ENCODE results near the gene CSRP3.
"Not testable (repeated sequence)": the region's sequence is repeated elsewhere in the genome, so short reads cannot be mapped to it uniquely, and the experiment has no call there.

Gene CSRP3

DNA sequence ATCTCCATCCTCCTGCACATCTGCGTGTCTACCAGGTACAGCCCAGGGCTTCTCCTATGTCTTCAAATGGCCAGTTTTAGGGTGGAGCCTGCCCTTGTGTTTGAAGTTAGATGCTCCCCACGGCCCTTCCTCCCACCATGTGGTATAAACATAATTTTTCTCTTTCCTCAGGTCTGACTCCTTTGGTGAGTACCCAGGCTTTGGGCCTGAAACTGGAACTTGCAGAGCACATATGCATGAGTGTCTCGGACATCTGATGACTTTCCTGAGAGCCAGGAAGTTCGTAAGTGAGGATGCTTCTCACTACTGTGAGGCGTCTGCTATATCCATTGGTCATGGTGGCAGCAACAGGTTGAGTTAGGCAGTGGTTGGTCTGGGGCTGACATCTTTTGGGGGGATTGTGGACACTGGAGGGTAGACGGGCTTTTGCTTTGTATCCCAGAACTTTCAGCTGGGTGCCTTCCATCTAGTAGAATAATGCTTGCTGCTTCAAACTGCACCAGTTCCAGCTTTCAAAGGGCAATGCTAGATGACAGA, 16.2 kb downstream of the CSRP3 start:
- no peak for DNase-seq (ENCODE audit: low read depth)

DNA sequence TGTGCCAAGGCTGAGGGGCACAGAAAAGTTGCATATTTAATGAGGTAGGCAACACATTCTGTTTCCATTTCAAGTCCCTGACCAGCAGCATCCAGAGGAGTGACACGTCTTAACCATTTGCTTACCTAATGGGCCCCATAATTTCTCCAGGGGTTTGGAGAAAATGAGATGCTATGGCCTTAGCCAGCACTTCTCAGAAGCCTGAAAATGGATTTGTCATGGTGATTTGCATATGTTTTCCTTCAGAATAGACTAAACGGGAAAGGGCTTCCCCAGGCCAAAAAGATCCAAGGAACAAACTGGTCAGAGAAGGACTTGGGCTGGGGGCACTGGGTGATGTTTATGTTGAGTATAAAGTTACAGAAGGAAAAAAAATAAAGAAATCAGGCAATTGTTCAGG, 16.7 kb downstream of the CSRP3 start:
- DNase-seq (ENCODE audit: low read depth) = no peak

DNA sequence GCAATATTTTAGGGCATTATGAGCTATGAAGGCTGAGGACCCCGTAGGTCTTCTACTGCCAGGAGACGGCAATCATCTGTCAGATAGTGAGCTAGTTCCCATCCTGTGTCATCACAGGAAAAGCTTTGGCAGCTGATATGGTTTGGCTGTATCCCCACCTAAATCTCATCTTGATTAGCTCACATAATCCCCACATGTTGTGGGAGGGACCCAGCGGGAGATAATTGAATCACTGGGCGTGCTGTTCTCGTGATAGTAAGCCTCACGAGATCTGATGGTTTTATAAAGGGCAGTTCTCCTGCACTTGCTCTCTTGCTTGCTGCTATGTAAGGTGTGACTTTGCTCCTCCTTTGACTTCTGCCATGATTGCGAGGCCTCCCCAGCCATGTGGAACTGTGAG, 18.1 kb downstream of the CSRP3 start:
- DNase-seq (ENCODE audit: low read depth) = no peak

DNA sequence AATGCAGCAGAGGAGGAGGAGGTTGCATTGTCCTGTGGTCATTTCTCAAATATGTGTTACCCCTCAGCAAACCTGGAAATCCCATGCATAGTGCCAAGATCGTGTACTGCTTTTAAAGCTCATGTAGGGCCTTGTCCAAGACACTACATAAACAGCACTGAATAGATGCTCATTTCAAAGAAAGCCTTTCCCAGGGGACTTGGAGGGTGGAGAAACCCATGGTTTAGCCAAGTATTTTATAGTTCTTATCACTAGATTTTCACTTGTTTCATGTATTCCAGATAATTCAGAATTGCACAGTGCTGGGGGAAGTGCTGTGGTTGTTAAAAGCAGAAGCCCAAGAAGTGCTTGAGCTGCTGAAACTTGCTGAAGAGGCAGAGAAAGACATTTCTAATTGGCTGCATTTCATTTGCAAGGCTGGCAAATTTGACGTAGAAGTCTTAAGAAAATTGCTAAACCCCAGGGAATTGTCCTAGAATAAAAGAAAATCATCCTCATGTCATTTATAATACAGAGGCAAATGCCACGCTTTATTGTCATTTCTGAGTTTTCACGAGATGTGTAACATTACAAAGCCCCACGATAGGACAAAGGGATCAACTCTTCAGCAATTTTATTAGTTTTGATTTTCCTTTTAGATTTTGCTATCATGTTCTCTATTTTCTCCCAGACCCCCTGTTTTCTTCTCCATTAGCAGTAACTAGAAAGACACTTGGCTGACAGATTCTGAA, 20.1 kb downstream of the CSRP3 start:
- no peak for DNase-seq (ENCODE audit: low read depth)

DNA sequence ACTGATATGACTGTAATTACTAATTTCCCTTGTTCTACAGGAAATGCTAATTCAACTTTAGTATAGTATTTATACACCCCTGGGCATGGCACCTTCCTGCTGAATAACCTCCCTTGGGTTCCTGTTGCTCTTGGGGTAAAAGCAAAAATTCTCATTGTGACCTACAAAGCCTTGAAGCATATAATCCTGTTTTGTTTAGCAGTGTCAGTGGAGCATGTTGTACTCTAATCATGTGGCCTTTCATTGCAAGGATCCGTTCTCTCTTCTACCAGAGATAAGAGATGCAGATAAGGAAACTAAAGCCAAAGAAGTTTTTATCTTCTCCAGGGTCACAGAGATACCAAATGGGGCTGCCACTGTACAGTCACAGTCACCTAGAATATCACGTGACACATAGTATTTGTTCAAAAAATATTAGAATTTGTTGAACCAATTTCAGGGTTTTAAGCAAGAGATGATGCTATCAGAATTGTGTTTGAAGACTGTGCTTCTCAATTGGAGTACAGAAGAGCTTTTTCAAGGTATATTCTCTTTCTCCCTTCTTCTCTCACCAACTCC, 25.1 kb downstream of the CSRP3 start:
- DNase-seq (ENCODE audit: low read depth) = no peak

DNA sequence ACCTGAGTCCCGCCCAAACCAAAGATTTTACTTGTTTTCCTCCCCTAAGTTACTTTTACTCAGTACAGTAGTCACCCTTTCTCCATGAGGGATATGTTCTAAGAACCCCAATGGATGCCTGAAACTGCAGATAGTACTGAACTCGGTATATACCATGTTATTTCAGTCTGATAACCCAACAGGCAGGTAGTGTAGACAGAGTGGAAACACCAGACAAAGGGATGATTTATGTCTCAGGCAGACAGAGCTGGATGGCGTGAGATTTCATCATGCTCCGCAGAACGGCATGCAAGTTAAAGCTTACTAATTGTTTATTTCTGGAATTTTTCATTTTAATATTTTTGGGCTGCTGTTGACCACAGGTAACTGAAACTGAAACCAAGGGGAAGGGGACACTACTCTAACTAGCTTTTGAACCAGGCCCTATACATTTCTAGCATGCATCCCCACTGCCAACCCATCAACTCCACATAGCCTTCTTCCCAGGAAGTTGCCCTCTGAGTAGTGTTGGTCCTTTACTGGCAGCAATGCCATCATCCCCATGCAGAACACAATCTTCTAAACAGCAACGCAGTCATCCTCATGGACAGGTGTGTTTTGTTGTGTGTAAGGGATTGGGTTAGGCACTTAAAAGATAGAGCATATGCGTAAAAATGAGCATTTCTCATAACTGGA, 27.7 kb downstream of the CSRP3 start:
- no peak for DNase-seq (ENCODE audit: low read depth)

DNA sequence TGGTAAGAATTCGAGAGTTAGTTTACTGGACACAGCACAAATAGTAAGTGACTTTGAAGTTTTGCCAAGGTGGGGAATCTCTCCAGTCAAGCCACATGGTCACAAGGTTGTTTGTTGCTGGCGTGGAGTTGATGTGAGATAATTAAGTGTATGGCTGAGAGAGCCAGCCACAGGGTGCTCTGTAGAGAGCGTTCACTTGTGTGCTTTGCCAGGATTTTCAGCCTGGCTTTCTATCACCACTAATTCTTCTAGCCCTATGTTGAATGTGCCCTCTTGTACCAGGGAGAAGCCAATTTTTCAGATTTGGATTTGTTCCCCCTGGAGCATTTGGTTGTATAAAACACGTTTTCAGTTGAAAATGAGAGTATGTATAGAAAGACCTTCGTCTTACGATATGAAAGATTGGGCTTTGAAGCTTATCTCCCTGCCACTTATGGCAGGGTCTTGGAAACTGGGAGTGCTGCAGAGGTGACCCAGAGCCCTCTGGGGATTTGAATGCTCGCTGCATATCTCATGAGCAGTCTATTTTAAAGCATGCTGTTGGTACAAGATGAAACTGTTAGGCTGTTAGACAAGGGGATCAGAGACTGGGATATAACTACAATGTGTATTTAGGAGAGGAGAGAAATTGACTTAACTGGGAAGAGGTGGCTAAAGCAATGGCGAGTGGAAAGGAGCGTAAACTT, 28.6 kb downstream of the CSRP3 start:
- no peak for DNase-seq (ENCODE audit: low read depth)

DNA sequence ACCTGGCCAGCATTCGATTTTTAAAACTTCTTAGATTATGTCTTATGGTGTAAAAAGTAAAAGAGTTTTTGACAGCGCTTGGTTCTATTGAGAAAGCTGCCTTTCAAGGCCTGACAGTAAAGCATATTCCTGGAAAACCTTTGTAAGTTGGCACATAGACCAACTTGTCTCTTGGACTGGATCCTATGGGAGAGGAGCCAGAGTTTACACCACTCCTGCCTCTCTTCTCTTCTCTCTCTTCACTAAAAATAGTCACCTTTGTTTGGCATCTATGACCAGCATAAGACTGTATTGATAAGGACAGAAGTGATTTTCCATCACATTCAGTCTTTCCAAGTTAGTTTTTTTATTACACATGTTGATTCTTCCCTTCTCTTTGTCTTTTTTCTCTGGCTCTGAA, 33.7 kb downstream of the CSRP3 start:
- DNase-seq (ENCODE audit: low read depth) = no peak

DNA sequence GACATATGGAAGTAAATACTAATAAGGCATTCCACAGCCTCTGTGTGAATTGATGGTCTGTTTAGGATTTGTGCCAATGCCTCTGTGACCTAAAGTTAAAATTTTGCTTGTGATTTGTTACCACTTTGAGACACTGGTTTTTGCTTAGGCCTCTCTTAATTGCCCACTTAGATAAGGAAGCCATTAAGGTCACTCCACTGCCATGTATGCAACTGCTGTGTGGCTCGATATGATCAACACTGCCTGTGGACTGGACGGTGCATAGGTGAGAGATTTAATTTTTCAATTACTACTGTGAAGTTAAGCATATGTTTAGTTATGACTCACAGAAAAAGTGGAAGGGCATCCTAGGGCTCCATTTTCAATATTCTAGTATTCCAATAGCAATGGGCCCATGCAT, 36.9 kb downstream of the CSRP3 start:
- DNase-seq (ENCODE audit: low read depth) = no peak

DNA sequence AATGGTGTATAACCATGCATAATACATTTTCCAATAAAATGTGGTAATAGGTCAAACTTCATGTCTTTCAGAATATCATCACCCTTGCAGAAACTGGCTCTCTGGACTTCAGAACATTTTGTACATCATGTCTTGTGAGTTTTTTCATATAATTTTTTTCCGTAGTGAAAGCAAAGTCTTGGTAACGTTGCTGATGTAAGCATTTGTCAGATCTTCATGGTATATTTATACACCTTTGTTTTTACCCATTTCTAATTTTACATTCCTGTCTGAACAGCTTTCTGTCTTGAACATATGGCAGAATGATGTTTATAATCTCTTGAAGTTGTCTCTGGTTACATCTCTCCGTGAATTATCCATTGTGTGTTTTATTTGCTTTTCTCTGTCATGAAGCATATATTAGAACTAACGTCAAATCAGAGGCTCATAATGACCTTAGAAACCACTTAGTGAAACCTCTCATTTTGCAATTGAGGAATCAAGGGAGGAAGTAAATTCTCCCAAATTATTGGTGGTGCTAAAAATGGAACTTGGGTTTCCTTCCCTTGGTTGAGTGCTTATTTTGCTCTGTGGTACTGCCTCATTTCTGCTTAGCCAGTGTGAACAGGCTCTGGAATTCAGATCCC, 37.4 kb downstream of the CSRP3 start:
- DNase-seq (ENCODE audit: low read depth) = no peak

DNA sequence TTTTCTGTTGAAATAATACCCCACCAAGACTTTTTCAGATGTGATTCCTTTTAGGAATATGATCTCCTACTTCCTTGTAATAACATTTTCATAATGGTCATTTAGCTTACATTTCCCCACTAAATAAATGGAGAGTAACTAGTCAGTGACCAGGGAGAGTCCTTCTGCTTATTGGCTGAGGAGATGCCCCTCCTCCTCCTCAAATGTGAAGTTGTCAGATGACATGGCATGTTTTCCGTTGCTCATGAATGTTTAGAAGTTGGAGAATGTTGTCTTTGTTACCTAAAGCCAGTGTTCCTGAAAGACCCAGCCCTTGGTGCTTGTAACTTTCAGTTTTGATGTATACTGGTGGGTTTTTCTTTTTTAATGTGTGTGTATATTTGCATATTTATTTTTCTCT, 38.2 kb downstream of the CSRP3 start:
- DNase-seq (ENCODE audit: low read depth) = no peak

DNA sequence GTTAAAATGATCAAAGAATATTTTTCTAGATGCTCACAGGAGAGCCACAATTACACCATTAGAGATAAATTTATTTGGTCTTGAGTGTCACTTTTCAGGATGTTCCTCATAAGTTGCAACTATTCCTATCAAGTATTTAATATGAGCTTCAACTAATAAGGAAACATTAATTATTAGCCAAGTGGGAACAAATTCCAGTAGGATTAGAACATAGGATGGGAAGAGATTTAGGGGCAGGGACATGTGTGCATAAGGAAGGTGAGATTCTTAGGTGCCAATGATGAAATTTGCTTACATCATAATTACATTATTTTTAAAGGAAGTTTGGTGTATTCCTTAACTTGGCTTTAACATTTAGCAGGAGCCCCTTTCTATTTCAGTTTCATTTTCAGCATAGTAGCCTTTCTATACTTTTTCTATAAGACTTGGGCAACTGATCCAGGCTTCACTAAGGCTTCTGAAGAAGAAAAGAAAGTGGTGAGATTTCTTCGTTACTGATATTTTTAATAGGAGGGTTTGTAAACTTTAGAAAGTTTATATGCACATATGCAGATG, 38.8 kb downstream of the CSRP3 start:
- DNase-seq (ENCODE audit: low read depth) = no peak

DNA sequence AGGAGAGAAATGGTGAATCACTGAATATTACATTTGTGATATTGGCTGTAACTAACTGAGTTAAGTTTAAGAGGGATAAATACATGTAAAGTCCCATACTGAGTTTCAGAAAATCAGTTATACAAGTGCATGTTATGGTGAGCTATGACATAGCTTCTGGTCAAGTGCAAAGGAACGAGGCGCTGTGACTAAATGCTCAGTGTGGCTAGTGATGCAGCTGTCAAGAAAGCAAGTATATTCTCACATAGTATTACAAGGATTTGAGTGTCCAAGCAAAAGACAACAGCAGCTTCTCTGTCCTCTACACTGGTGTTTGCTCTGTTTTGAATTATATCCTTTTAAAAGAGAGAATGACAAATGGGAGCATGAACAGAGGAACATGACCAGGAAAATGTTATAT, 40.1 kb downstream of the CSRP3 start:
- no peak for DNase-seq (ENCODE audit: low read depth)

DNA sequence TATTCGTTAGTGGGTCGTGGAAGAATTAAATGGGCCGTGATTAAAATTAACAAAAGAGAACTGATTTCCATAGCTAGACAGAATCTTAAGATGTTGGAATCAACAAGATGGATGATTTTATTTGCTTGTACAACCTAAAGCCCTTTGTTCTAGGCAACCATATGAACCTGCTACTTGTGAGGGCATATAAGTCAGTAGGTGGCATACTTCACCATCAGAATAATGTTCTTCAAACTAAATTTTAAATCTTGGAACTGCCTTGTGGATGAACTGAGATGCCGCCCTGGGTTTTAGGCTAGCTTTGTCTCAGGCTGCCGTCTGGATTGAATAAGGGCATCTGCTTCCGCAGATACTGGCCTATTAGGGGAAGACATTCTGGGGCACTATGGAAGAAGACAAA, 40.9 kb downstream of the CSRP3 start:
- DNase-seq (ENCODE audit: low read depth) = no peak

DNA sequence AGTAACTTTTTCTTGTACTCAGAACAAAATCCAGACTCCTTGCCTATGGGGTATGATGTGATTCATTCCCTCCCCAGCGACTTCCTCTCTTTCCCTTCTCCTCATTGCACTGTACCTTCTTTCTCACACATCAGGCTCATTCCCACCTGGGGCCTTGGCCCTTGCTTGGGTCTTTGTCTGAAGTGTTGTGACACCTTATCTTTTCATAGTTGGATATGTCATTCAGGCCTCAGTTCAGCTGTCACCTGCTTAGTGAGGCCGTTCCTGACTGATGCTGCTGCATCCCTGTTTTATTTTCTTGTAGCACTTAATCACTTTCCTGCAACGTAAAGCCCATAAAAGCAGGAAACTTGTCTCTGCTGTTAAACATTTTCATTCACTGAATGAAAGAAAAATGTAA, 44.9 kb downstream of the CSRP3 start:
- DNase-seq (ENCODE audit: low read depth) = no peak

DNA sequence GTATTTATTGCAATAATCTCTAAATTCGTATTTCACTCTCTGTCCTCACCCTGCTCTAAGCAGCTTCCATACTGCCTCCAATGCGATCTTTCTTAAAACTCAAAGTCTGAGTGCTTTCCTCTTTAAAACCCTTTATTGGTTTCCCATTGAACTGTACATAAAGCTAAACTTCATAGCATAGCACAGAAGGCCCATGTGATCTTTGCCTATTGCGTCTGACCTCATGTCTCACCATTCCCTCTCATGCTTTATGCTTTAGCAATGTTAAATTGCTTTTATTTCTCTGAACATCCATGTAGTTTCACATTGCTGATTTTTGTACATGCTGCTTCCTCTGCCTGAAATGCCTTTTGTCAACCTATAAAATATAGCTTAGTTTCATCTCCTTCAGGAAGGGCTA, 56.5 kb downstream of the CSRP3 start:
- no peak for DNase-seq (ENCODE audit: low read depth)

DNA sequence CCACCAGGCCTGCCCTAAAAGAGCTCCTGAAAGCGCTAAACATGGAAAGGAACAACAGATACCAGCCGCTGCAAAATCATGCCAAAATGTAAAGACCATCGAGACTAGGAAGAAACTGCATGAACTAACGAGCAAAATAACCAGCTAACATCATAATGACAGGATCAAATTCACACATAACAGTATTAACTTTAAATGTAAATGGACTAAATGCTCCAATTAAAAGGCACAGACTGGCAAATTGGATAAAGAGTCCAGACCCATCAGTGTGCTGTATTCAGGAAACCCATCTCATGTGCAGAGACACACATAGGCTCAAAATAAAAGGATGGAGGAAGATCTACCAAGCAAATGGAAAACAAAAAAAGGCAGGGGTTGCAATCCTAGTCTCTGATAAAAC, 64.9 kb downstream of the CSRP3 start:
- not testable (repeated sequence) for DNase-seq (ENCODE audit: low read depth)

DNA sequence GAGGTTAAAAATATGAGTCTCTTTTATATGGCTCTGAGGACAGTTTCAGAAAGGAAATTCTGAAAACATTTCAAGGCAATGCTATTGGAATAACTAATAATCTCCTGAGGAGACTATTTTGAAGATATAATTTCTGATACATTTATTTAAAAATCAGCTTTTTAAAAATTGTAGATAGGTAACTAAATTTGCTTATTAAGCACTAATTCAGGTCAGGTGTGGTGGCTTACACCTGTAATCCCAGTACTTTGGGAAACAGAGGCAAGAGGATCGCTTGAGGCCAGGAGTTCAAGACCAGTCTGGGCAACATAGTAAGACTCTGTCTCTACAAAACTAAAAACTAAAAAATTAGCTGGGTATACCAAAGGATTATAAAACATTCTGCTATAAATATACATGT, 67.8 kb downstream of the CSRP3 start:
- no peak for DNase-seq (ENCODE audit: low read depth)

Measured in stimulated activated CD8-positive, alpha-beta memory T cell treated with anti-CD3 and anti-CD28 coated beads, Interleukin-7, amount 100 ng/mL, for 24 hours (primary cell).